Upper lobe of left lung (tissue), 6 donors: ENCODE results near the gene ZNF143. TPM values are rescaled to one million over a fixed set of nuclear protein-coding genes. Genes with fewer than 3 reads are reported as not detected.

Experiments used
- ATAC-seq, 2 donors: fragments of 200-7000 bp; cut with Tn5 transposase; one replicate each; pipeline ENCODE4 v1.9.1; 2022; ENCODE audit warnings: mild to moderate bottlenecking in 2 of 2, moderate library complexity in 2 of 2; ENCODE audit not compliant: low FRiP score in 2 of 2
- DNase-seq, 2 donors: peaks; one replicate each; pipeline ENCODE4 v3.0.0-alpha.2; 2019 to 2020
- H3K27ac ChIP-seq, 4 donors: fragments of 200-600 bp; sonication (generic); one replicate each; pipeline ENCODE4 v1.5.1; 2016 to 2019
- H3K27me3 ChIP-seq, 4 donors: fragments of 200-600 bp; sonication (generic); one replicate each; pipeline ENCODE4 v1.5.1; 2017 to 2019
- H3K36me3 ChIP-seq, 4 donors: fragments of 200-600 bp; sonication (generic); one replicate each; pipeline ENCODE4 v1.5.1; 2016 to 2019
- H3K4me1 ChIP-seq, 4 donors: fragments of 200-600 bp; sonication (generic); one replicate each; pipeline ENCODE4 v1.5.1; 2018 to 2019
- H3K4me3 ChIP-seq, 4 donors: fragments of 200-600 bp; sonication (generic); one replicate each; pipeline ENCODE4 v1.5.1; 2017 to 2019; ENCODE audit warnings: mild to moderate bottlenecking in 2 of 4, moderate library complexity in 1 of 4
- H3K9me3 ChIP-seq, 4 donors: fragments of 200-600 bp; sonication (generic); one replicate each; pipeline ENCODE4 v1.5.1; 2018 to 2019
- CTCF ChIP-seq, 6 experiments: fragments of 450-650 bp in 4 of 6; fragments of 200-600 bp in 2 of 6; sonication (generic) in 2 of 6; IDR thresholded peaks; one replicate each; pipeline ENCODE4 v1.5.1; 2016 to 2019; ENCODE audit warnings: antibody characterized with exemption in 6 of 6
- EP300 ChIP-seq, 4 donors: sonication (generic); formaldehyde crosslinking; IDR thresholded peaks; one replicate each; pipeline ENCODE4 v1.5.1; 2017; ENCODE audit warnings: antibody characterized with exemption in 4 of 4, control low read depth in 2 of 4
- POLR2A ChIP-seq, 4 donors: fragments of 450-650 bp; IDR thresholded peaks; one replicate each; pipeline ENCODE4 v1.5.1; 2016 to 2017; ENCODE audit warnings: antibody characterized with exemption in 4 of 4, mild to moderate bottlenecking in 2 of 4
- POLR2AphosphoS5 ChIP-seq, 2 donors: sonication (generic); formaldehyde crosslinking; IDR thresholded peaks; one replicate each; pipeline ENCODE4 v1.5.1; 2017; ENCODE audit warnings: antibody characterized with exemption in 2 of 2
- WGBS, 2 donors: methylation state at CpG; one replicate each; pipeline ENCODE4 v1.1.5; 2017 to 2018; 5-methylcytosine and 5-hydroxymethylcytosine counted together
- total RNA-seq, 6 donors: library from RNA; depleted of rRNA in 4 of 6; stranded (reverse); fragments of >200 nt in 4 of 6; gene quantifications; one replicate each; pipeline versions ENCODE4 v1.1.0 to v1.2.1, GENCODE V29; 2016 to 2021
- donor health status: DM: no; HTN: no; CAD: no; lungs with moderate emphysema.
- donor health status: DM: no; HTN: yes; CAD: no; lungs with severe emphysema.

ZNF143 gene
- total RNA-seq, 6 donors from 2014 or later: 17.5 to 45.1 (median 23.9) TPM

GRCh38 chr11:9550191-9550628, 89.4 kb downstream of the ZNF143 start:
- Histone ChIP-seq H3K4me3 (no peak overlapping the region), H3K27ac (no peak overlapping the region), H3K4me1 (peaks cover 5 to 8% (median 6%) of the 10 kb centered on the region in 4 donors), H3K9me3 (no peaks in the 10 kb centered on the region), H3K36me3 (no peaks in the 10 kb centered on the region), H3K27me3 (no peaks in the 10 kb centered on the region)
- peak in 1 of 2 donors; percentile 70 for ATAC-seq
- TF ChIP-seq EP300 (IDR thresholded peaks at IDR 0.05) (no peak), CTCF (IDR thresholded peaks at IDR 0.05) (no peak), POLR2A (IDR thresholded peaks at IDR 0.05) (no peak), POLR2AphosphoS5 (IDR thresholded peaks at IDR 0.05) (no peak)
- WGBS, 2 donors: 70% methylated on average over 8 of the region's 8 CpGs
- no peak for DNase-seq

GRCh38 chr11:9561279-9561982, 100.6 kb downstream of the ZNF143 start:
- 91 to 100% methylated on average over 2 of the region's 2 CpGs for WGBS, 2 donors
- TF ChIP-seq POLR2A (IDR thresholded peaks at IDR 0.05) (no peak), POLR2AphosphoS5 (IDR thresholded peaks at IDR 0.05) (no peak), EP300 (IDR thresholded peaks at IDR 0.05) (no peak), CTCF (IDR thresholded peaks at IDR 0.05) (no peak)
- ATAC-seq: no peak

GRCh38 chr11:9562716-9563115, 101.9 kb downstream of the ZNF143 start:
- Histone ChIP-seq H3K9me3 (no peaks in the 10 kb centered on the region), H3K36me3 (no peaks in the 10 kb centered on the region), H3K27ac (no peak overlapping the region), H3K4me1 (peaks cover 6 to 13% (median 11%) of the 10 kb centered on the region in 4 donors), H3K4me3 (no peak overlapping the region), H3K27me3 (no peaks in the 10 kb centered on the region)
- no peak for ATAC-seq
- DNase-seq: no peak
- TF ChIP-seq EP300 (IDR thresholded peaks at IDR 0.05) (no peak), POLR2AphosphoS5 (IDR thresholded peaks at IDR 0.05) (no peak), POLR2A (IDR thresholded peaks at IDR 0.05) (no peak), CTCF (IDR thresholded peaks at IDR 0.05) (no peak)

More at GRCh38 chr11:9561279-9561982, 100.6 kb downstream of the ZNF143 start:
- no peaks in the 10 kb centered on the region for H3K36me3 ChIP-seq
- no peak for DNase-seq
- H3K27me3 ChIP-seq: no peaks in the 10 kb centered on the region
- no peaks in the 10 kb centered on the region for H3K9me3 ChIP-seq
- no peak overlapping the region for H3K4me3 ChIP-seq
- H3K4me1 ChIP-seq: peaks cover 5 to 9% (median 9%) of the 10 kb centered on the region in 4 donors
- no peak overlapping the region for H3K27ac ChIP-seq

- H3K27me3 ChIP-seq: no peaks in the 10 kb centered on the region
- H3K9me3 ChIP-seq: no peaks in the 10 kb centered on the region
- no peaks in the 10 kb centered on the region for H3K36me3 ChIP-seq
- ATAC-seq (no peak), DNase-seq (no peak)
- peaks cover 8 to 18% (median 15%) of the 10 kb centered on the region in 4 donors for H3K4me1 ChIP-seq
- no peak overlapping the region for H3K4me3 ChIP-seq
- TF ChIP-seq EP300 (IDR thresholded peaks at IDR 0.05) (no peak), CTCF (IDR thresholded peaks at IDR 0.05) (no peak), POLR2AphosphoS5 (IDR thresholded peaks at IDR 0.05) (no peak), POLR2A (IDR thresholded peaks at IDR 0.05) (no peak)
- no peak overlapping the region for H3K27ac ChIP-seq
- WGBS, 2 donors: 100% methylated on average over 1 of the region's 1 CpG; no CpG with 5 or more reads in 1 of the 2 donors
Observed at GRCh38 chr11:9563196-9563730, 102.5 kb downstream of the ZNF143 start.
